ENCODE data around the gene TVP23A. TPM values are rescaled to one million over a fixed set of nuclear protein-coding genes. Genes with fewer than 3 reads are reported as not detected.

TVP23A gene
- total and polyA plus RNA-seq, 10 of the 15 experiments (the other 5 are each of a cell fraction or from before 2014, with no cell fraction given) = 1.1 to 6.4 (median 2.2) TPM

DNA sequence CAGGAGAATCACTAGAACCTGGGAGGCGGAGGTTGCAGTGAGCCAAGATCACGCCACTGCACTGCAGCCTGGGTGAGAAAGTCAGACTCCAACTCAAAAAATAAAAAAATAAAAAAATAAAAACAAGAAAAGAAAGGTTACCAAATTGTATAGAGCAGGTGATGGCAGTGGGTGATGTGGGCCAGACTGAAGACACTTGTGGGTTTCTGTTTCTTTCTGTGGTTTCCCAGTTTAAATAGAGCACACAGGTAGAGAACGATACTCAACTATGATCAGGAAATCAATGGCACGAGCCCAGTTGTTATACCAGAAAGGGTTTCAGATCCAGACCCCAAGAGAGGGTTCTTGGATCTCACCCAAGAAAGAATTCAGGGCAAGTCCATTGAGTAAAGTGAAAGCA is 42.3 kb downstream of the TVP23A start (continued):
- TF ChIP-seq, protein P1, sequence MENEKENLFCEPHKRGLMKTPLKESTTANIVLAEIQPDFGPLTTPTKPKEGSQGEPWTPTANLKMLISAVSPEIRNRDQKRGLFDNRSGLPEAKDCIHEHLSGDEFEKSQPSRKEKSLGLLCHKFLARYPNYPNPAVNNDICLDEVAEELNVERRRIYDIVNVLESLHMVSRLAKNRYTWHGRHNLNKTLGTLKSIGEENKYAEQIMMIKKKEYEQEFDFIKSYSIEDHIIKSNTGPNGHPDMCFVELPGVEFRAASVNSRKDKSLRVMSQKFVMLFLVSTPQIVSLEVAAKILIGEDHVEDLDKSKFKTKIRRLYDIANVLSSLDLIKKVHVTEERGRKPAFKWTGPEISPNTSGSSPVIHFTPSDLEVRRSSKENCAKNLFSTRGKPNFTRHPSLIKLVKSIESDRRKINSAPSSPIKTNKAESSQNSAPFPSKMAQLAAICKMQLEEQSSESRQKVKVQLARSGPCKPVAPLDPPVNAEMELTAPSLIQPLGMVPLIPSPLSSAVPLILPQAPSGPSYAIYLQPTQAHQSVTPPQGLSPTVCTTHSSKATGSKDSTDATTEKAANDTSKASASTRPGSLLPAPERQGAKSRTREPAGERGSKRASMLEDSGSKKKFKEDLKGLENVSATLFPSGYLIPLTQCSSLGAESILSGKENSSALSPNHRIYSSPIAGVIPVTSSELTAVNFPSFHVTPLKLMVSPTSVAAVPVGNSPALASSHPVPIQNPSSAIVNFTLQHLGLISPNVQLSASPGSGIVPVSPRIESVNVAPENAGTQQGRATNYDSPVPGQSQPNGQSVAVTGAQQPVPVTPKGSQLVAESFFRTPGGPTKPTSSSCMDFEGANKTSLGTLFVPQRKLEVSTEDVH (IDR thresholded peaks at IDR 0.05; ENCODE audit: low read depth, partially characterized antibody) = peak; percentile 69
- TF ChIP-seq ZZZ3 (IDR thresholded peaks at IDR 0.05; ENCODE audit: control insufficient read depth, insufficient read length, low read depth) = no peak
- TF ChIP-seq, protein P2, sequence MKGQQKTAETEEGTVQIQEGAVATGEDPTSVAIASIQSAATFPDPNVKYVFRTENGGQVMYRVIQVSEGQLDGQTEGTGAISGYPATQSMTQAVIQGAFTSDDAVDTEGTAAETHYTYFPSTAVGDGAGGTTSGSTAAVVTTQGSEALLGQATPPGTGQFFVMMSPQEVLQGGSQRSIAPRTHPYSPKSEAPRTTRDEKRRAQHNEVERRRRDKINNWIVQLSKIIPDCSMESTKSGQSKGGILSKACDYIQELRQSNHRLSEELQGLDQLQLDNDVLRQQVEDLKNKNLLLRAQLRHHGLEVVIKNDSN (IDR thresholded peaks at IDR 0.05; ENCODE audit: borderline replicate concordance, extremely low read length, insufficient read depth, low read depth, low read length) = no peak
- no peak for TF ChIP-seq SMARCA5 (IDR thresholded peaks at IDR 0.05)
- TF ChIP-seq TCF12 (IDR thresholded peaks at IDR 0.05; ENCODE audit: low read depth, low read length) = peak; percentile 74
- no peak for TF ChIP-seq RB1 (IDR thresholded peaks at IDR 0.05; ENCODE audit: borderline replicate concordance)
- TF ChIP-seq, protein P3, sequence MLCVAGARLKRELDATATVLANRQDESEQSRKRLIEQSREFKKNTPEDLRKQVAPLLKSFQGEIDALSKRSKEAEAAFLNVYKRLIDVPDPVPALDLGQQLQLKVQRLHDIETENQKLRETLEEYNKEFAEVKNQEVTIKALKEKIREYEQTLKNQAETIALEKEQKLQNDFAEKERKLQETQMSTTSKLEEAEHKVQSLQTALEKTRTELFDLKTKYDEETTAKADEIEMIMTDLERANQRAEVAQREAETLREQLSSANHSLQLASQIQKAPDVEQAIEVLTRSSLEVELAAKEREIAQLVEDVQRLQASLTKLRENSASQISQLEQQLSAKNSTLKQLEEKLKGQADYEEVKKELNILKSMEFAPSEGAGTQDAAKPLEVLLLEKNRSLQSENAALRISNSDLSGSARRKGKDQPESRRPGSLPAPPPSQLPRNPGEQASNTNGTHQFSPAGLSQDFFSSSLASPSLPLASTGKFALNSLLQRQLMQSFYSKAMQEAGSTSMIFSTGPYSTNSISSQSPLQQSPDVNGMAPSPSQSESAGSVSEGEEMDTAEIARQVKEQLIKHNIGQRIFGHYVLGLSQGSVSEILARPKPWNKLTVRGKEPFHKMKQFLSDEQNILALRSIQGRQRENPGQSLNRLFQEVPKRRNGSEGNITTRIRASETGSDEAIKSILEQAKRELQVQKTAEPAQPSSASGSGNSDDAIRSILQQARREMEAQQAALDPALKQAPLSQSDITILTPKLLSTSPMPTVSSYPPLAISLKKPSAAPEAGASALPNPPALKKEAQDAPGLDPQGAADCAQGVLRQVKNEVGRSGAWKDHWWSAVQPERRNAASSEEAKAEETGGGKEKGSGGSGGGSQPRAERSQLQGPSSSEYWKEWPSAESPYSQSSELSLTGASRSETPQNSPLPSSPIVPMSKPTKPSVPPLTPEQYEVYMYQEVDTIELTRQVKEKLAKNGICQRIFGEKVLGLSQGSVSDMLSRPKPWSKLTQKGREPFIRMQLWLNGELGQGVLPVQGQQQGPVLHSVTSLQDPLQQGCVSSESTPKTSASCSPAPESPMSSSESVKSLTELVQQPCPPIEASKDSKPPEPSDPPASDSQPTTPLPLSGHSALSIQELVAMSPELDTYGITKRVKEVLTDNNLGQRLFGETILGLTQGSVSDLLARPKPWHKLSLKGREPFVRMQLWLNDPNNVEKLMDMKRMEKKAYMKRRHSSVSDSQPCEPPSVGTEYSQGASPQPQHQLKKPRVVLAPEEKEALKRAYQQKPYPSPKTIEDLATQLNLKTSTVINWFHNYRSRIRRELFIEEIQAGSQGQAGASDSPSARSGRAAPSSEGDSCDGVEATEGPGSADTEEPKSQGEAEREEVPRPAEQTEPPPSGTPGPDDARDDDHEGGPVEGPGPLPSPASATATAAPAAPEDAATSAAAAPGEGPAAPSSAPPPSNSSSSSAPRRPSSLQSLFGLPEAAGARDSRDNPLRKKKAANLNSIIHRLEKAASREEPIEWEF (IDR thresholded peaks at IDR 0.05; ENCODE audit: insufficient replicate concordance, low read depth, low read length) = no peak
- no peak for TF ChIP-seq SMAD5 (IDR thresholded peaks at IDR 0.05; ENCODE audit: low read depth)
- peak in 1 of 2 experiments; percentile 57; a peak in 1 of 4 replicates for TF ChIP-seq ETV6 (conservative IDR thresholded peaks at IDR 0.05 in 1 of 2, IDR thresholded peaks at IDR 0.05 in 1 of 2; ENCODE audit: borderline replicate concordance in 1 of 2, low read depth in 1 of 2)
- TF ChIP-seq HDAC2 (IDR thresholded peaks at IDR 0.05) = no peak
- TF ChIP-seq, protein P4, sequence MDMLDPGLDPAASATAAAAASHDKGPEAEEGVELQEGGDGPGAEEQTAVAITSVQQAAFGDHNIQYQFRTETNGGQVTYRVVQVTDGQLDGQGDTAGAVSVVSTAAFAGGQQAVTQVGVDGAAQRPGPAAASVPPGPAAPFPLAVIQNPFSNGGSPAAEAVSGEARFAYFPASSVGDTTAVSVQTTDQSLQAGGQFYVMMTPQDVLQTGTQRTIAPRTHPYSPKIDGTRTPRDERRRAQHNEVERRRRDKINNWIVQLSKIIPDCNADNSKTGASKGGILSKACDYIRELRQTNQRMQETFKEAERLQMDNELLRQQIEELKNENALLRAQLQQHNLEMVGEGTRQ (IDR thresholded peaks at IDR 0.05; ENCODE audit: borderline replicate concordance, low read depth, low read length) = no peak
- TF ChIP-seq, protein P5, sequence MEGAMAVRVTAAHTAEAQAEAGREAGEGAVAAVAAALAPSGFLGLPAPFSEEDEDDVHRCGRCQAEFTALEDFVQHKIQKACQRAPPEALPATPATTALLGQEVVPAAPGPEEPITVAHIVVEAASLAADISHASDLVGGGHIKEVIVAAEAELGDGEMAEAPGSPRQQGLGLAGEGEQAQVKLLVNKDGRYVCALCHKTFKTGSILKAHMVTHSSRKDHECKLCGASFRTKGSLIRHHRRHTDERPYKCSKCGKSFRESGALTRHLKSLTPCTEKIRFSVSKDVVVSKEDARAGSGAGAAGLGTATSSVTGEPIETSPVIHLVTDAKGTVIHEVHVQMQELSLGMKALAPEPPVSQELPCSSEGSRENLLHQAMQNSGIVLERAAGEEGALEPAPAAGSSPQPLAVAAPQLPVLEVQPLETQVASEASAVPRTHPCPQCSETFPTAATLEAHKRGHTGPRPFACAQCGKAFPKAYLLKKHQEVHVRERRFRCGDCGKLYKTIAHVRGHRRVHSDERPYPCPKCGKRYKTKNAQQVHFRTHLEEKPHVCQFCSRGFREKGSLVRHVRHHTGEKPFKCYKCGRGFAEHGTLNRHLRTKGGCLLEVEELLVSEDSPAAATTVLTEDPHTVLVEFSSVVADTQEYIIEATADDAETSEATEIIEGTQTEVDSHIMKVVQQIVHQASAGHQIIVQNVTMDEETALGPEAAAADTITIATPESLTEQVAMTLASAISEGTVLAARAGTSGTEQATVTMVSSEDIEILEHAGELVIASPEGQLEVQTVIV (IDR thresholded peaks at IDR 0.05; ENCODE audit: borderline replicate concordance, partially characterized antibody) = no peak
- TF ChIP-seq RAD21 (IDR thresholded peaks at IDR 0.05; ENCODE audit: insufficient read depth, low read depth, low read length) = peak; percentile 13; the same call in 1 of the 2 replicates
- TF ChIP-seq PAX5 (IDR thresholded peaks at IDR 0.05; ENCODE audit: borderline replicate concordance, low read depth, low read length) = peak; percentile 80
- TF ChIP-seq IRF4 (IDR thresholded peaks at IDR 0.05; ENCODE audit: low read depth, low read length) = peak; percentile 58; the same call in 1 of the 2 replicates
- no peak for TF ChIP-seq ZNF622 (IDR thresholded peaks at IDR 0.05)
